ENCODE data around the gene DISC1.

- no peak for TF ChIP-seq CTCF (IDR thresholded peaks at IDR 0.05; ENCODE audit: insufficient read depth, low read length)
- no peak for TF ChIP-seq POLR2AphosphoS5 (IDR thresholded peaks at IDR 0.05; ENCODE audit: low read depth)
- TF ChIP-seq GABPA (IDR thresholded peaks at IDR 0.05; ENCODE audit: low read depth): no peak
These were observed 332.8 kb downstream of the DISC1 start for GRCh38 chr1:231959225-231959884.

All from HL-60 (cell line).